ENCODE data around the gene INTS15.

DNA sequence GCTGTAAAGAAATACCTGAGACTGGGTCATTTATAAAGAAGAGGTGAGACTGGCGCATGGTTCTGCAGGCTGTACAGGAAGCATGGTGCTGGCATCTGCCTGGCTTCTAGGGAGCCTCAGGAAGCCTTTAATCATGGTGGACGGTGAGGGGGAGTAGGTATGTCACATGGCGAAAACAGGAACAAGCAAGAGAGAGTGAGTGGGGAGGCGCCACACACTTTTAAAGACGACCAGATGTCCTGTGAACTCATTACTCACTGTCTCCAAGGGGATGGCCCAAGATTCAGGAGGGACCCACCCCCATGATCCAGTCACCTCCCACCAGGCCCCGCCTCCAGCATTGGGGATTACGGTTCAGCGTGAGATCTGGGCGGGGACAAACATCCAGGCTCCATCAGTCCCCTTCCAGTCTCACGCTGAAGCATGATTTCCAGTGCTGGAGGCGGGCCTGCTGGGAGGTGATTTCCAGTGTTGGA lies 50.5 kb downstream of the INTS15 start:
- TF ChIP-seq, protein P1, sequence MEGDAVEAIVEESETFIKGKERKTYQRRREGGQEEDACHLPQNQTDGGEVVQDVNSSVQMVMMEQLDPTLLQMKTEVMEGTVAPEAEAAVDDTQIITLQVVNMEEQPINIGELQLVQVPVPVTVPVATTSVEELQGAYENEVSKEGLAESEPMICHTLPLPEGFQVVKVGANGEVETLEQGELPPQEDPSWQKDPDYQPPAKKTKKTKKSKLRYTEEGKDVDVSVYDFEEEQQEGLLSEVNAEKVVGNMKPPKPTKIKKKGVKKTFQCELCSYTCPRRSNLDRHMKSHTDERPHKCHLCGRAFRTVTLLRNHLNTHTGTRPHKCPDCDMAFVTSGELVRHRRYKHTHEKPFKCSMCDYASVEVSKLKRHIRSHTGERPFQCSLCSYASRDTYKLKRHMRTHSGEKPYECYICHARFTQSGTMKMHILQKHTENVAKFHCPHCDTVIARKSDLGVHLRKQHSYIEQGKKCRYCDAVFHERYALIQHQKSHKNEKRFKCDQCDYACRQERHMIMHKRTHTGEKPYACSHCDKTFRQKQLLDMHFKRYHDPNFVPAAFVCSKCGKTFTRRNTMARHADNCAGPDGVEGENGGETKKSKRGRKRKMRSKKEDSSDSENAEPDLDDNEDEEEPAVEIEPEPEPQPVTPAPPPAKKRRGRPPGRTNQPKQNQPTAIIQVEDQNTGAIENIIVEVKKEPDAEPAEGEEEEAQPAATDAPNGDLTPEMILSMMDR (conservative IDR thresholded peaks at IDR 0.05; ENCODE audit: low read depth in 2 of 2), result no peak
- TF ChIP-seq CREB1 (CRISPR knock-in tag; IDR thresholded peaks at IDR 0.05; ENCODE audit: low read depth), result no peak
- no peak for TF ChIP-seq EZH2phosphoT487 (IDR thresholded peaks at IDR 0.05; ENCODE audit: unreplicated experiment)
- TF ChIP-seq, protein P2, sequence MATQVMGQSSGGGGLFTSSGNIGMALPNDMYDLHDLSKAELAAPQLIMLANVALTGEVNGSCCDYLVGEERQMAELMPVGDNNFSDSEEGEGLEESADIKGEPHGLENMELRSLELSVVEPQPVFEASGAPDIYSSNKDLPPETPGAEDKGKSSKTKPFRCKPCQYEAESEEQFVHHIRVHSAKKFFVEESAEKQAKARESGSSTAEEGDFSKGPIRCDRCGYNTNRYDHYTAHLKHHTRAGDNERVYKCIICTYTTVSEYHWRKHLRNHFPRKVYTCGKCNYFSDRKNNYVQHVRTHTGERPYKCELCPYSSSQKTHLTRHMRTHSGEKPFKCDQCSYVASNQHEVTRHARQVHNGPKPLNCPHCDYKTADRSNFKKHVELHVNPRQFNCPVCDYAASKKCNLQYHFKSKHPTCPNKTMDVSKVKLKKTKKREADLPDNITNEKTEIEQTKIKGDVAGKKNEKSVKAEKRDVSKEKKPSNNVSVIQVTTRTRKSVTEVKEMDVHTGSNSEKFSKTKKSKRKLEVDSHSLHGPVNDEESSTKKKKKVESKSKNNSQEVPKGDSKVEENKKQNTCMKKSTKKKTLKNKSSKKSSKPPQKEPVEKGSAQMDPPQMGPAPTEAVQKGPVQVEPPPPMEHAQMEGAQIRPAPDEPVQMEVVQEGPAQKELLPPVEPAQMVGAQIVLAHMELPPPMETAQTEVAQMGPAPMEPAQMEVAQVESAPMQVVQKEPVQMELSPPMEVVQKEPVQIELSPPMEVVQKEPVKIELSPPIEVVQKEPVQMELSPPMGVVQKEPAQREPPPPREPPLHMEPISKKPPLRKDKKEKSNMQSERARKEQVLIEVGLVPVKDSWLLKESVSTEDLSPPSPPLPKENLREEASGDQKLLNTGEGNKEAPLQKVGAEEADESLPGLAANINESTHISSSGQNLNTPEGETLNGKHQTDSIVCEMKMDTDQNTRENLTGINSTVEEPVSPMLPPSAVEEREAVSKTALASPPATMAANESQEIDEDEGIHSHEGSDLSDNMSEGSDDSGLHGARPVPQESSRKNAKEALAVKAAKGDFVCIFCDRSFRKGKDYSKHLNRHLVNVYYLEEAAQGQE (IDR thresholded peaks at IDR 0.05; ENCODE audit: unreplicated experiment), result no peak
- TF ChIP-seq, protein P3, sequence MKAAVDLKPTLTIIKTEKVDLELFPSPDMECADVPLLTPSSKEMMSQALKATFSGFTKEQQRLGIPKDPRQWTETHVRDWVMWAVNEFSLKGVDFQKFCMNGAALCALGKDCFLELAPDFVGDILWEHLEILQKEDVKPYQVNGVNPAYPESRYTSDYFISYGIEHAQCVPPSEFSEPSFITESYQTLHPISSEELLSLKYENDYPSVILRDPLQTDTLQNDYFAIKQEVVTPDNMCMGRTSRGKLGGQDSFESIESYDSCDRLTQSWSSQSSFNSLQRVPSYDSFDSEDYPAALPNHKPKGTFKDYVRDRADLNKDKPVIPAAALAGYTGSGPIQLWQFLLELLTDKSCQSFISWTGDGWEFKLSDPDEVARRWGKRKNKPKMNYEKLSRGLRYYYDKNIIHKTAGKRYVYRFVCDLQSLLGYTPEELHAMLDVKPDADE (IDR thresholded peaks at IDR 0.05), result no peak
- no peak for TF ChIP-seq ZNF331 (CRISPR knock-in tag; IDR thresholded peaks at IDR 0.05; ENCODE audit: low read depth)
- no peak for TF ChIP-seq EZH2 (IDR thresholded peaks at IDR 0.05; ENCODE audit: low read depth, unreplicated experiment)
- TF ChIP-seq, protein P4, sequence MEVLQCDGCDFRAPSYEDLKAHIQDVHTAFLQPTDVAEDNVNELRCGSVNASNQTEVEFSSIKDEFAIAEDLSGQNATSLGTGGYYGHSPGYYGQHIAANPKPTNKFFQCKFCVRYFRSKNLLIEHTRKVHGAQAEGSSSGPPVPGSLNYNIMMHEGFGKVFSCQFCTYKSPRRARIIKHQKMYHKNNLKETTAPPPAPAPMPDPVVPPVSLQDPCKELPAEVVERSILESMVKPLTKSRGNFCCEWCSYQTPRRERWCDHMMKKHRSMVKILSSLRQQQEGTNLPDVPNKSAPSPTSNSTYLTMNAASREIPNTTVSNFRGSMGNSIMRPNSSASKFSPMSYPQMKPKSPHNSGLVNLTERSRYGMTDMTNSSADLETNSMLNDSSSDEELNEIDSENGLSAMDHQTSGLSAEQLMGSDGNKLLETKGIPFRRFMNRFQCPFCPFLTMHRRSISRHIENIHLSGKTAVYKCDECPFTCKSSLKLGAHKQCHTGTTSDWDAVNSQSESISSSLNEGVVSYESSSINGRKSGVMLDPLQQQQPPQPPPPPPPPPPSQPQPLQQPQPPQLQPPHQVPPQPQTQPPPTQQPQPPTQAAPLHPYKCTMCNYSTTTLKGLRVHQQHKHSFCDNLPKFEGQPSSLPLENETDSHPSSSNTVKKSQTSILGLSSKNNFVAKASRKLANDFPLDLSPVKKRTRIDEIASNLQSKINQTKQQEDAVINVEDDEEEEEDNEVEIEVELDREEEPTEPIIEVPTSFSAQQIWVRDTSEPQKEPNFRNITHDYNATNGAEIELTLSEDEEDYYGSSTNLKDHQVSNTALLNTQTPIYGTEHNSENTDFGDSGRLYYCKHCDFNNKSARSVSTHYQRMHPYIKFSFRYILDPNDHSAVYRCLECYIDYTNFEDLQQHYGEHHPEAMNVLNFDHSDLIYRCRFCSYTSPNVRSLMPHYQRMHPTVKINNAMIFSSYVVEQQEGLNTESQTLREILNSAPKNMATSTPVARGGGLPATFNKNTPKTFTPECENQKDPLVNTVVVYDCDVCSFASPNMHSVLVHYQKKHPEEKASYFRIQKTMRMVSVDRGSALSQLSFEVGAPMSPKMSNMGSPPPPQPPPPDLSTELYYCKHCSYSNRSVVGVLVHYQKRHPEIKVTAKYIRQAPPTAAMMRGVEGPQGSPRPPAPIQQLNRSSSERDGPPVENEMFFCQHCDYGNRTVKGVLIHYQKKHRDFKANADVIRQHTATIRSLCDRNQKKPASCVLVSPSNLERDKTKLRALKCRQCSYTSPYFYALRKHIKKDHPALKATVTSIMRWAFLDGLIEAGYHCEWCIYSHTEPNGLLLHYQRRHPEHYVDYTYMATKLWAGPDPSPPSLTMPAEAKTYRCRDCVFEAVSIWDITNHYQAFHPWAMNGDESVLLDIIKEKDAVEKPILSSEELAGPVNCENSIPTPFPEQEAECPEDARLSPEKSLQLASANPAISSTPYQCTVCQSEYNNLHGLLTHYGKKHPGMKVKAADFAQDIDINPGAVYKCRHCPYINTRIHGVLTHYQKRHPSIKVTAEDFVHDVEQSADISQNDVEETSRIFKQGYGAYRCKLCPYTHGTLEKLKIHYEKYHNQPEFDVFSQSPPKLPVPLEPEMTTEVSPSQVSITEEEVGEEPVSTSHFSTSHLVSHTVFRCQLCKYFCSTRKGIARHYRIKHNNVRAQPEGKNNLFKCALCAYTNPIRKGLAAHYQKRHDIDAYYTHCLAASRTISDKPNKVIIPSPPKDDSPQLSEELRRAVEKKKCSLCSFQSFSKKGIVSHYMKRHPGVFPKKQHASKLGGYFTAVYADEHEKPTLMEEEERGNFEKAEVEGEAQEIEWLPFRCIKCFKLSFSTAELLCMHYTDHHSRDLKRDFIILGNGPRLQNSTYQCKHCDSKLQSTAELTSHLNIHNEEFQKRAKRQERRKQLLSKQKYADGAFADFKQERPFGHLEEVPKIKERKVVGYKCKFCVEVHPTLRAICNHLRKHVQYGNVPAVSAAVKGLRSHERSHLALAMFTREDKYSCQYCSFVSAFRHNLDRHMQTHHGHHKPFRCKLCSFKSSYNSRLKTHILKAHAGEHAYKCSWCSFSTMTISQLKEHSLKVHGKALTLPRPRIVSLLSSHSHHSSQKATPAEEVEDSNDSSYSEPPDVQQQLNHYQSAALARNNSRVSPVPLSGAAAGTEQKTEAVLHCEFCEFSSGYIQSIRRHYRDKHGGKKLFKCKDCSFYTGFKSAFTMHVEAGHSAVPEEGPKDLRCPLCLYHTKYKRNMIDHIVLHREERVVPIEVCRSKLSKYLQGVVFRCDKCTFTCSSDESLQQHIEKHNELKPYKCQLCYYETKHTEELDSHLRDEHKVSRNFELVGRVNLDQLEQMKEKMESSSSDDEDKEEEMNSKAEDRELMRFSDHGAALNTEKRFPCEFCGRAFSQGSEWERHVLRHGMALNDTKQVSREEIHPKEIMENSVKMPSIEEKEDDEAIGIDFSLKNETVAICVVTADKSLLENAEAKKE (CRISPR knock-in tag; IDR thresholded peaks at IDR 0.05), result no peak
- no peak for TF ChIP-seq POLR2AphosphoS5 (IDR thresholded peaks at IDR 0.05; ENCODE audit: low read depth)
- TF ChIP-seq ZNF114 (CRISPR knock-in tag; IDR thresholded peaks at IDR 0.05), result no peak
- TF ChIP-seq NANOG (IDR thresholded peaks at IDR 0.05; ENCODE audit: borderline replicate concordance), result no peak
- no peak for TF ChIP-seq STAT1 (IDR thresholded peaks at IDR 0.05; ENCODE audit: unreplicated experiment)

Measured in GM23338 (cell line).